ENCODE measurements around the gene MAGI1.

- TF ChIP-seq CTCF (conservative IDR thresholded peaks at IDR 0.05 in 1 of 2, IDR thresholded peaks at IDR 0.05 in 1 of 2; ENCODE audit: low read depth in 1 of 2, low read length in 2 of 2) (no peak), EZH2 (IDR thresholded peaks at IDR 0.05; ENCODE audit: low read length, missing control alignments) (no peak)
Observed at GRCh38 chr3:65820600-65820999, 218.1 kb downstream of the MAGI1 start.
